ENCODE data around the gene E2F2.

The E2F2 gene

GRCh38 chr1:23533246-23534023 lies 2.4 kb upstream of the E2F2 start:
- no peak for TF ChIP-seq CTCF (IDR thresholded peaks at IDR 0.05; ENCODE audit: insufficient read depth, low read depth, low read length, missing control alignments)
- no peak overlapping the region for H3K4me3 ChIP-seq (ENCODE audit: low read length)
- peak; percentile 78 for DNase-seq (ENCODE audit: low read depth)

- no peak for DNase-seq (ENCODE audit: low read depth)
- no peak overlapping the region for H3K4me3 ChIP-seq (ENCODE audit: low read length)
- TF ChIP-seq CTCF (IDR thresholded peaks at IDR 0.05; ENCODE audit: insufficient read depth, low read depth, low read length, missing control alignments), result no peak
Measured at GRCh38 chr1:23531562-23532094, 595 bp upstream of the E2F2 start.

GRCh38 chr1:23530087-23530746 lies 816 bp downstream of the E2F2 start:
- no peak for DNase-seq (ENCODE audit: low read depth)
- no peak for TF ChIP-seq CTCF (IDR thresholded peaks at IDR 0.05; ENCODE audit: insufficient read depth, low read depth, low read length, missing control alignments)
- peak overlapping the region; percentile 52 for H3K4me3 ChIP-seq (ENCODE audit: low read length)

- no peak overlapping the region for H3K4me3 ChIP-seq (ENCODE audit: low read length)
- TF ChIP-seq CTCF (IDR thresholded peaks at IDR 0.05; ENCODE audit: insufficient read depth, low read depth, low read length, missing control alignments), result no peak
- peak; percentile 24 for DNase-seq (ENCODE audit: low read depth)
Measured at GRCh38 chr1:23529146-23530086, 1.6 kb downstream of the E2F2 start.

- no peak for TF ChIP-seq CTCF (IDR thresholded peaks at IDR 0.05; ENCODE audit: insufficient read depth, low read depth, low read length, missing control alignments)
- peak; percentile 91 for DNase-seq (ENCODE audit: low read depth)
- no peak overlapping the region for H3K4me3 ChIP-seq (ENCODE audit: low read length)
Measured at GRCh38 chr1:23528250-23528978, 2.6 kb downstream of the E2F2 start.

GRCh38 chr1:23527900-23528249 lies 3.2 kb downstream of the E2F2 start:
- no peak overlapping the region for H3K4me3 ChIP-seq (ENCODE audit: low read length)
- TF ChIP-seq CTCF (IDR thresholded peaks at IDR 0.05; ENCODE audit: insufficient read depth, low read depth, low read length, missing control alignments), result no peak
- DNase-seq (ENCODE audit: low read depth), result no peak

Data from epithelial cell of esophagus (primary cell).